DMS114 treated with DMSO at 0.1 percent for 48 hours (cell line): ENCODE measurements around the gene TFCP2L1.

ENCODE experiments used
- DNase-seq: peaks from one replicate; lab custom pipeline; 2025; ENCODE audit not compliant: unreplicated experiment; lab: John Stamatoyannopoulos, UW

Gene TFCP2L1

DNA sequence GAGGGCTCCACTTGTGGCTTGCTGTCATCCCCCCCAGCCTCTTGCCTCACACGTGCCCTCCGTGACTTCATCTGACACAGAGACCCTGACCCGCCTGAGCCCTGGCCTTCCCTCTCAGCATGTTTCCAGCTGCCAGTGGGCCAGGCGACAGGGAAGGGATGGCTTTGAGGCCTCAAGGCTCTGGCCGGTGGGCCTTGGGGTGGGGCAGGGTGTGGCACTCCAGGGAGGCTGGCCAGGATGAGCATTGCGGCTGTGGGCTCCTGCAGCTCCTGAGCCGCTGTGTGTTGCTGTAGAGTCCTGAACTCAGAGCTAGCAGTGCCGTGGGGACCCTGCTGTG is 85.0 kb downstream of the TFCP2L1 start:
- DNase-seq, result no peak

DNA sequence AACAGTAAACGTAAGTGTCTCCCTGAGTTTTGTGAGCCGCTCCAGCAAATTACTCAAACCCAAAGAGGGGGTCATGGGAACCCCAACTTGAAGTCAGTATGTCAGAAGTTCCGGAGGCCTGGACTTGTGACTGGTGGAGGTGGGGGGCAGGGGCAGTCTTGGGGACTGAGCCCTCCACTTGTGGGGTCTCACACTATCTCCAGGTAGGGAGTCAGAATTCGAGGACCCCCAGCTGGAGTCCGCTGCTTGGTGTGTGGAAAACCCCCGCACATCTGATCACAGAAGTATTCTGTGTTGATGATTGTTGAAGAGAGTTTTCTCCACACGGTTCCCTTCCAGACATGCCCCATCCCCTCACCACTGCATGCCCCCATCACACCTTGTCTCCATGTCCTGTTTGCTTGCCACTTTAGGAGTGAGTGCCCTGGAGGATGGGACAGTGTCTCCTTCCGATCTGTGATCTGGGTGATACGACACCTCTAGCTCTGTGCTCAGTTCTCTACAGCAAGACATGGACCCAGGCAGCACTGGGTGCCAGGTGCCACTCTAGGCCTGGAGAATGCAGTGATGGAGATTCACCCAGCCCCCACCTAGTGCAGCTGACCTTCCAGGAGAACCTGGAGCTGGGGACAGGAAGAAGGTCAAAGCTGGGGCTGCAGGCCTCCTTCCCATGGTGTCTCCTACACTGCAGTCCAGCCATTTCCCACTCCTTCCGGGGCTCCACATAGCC is 85.6 kb downstream of the TFCP2L1 start:
- DNase-seq, result no peak

DNA sequence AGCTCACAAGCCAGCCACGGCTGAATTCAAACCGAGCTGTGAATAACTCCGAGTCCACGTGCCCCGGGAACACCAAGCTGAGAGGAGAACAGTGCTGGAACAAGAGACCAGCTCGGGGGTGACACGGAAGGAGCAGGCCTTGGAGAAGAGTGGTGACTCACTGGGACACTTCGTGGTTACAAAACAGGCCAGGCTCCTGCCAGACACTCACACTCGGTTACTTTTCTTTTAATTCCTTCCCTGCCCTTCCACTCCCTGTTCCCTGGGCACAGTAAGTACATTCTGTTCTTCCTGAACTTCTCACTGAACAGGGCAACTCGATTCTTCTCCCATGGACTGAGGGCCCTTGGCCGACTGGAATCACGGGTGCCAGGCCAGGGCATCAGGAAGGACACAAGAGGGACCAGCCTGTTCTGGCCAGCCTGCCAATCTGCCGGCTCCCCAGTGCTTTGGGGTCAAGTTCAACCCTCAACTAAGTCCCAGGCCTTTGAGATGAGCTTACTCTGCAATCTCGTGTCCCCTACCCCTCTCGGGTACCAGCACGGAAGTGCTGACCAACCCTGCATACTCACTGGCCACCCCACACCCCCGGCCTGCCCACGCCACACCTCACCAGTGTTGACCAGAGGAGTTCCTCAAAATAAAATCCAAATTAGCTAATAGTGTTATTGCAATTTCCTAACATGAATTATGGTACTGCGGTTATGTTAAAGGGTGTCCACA is 87.5 kb downstream of the TFCP2L1 start:
- no peak for DNase-seq

DNA sequence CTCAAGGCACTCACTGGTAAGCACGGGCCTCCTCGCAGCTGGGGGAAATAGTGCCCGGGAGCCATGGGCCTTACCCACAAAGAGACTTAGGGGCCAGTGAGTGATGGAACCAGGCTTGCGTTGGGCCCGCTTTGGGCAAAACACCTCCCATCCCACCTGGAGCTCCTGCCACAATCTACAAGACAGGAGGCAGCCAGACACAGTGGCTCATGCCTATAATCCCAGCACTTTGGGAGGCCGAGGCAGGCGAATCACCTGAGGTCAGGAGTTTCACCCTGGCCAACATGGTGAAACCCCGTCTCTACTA is 88.2 kb downstream of the TFCP2L1 start:
- no peak for DNase-seq

DNA sequence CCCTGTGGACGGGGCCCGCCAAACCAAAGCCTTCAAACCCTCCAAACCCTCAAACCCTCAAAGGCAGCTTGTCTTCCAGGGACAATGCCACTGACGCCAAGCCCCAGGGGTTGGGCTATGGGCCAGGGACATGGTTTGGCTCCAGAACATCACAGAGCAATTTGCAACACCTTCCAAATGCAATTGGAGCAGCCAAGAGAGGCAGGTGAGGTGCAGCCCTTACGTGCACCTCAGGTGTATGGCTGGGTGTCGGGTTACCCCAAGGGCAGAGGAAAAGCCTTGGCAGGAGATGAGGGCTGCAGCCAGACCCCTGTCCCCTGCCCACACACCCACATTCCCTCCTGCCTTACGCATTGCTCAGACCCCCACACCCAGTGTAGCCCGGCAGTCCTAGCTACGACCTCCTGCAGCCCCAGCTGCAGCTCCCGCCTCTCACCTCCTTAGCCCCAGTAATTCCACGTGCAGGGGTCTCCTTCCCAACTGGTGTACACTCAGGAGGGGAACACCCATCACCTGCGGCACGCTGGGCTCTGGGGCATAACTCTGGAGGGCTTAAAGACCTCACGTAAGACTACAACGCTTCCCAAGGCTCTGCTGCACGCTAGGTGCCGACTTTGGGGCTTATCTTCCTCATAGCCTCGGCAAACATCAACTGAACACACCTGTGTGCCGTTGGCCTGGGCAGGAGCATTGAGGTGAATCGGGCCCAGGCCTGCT is 88.7 kb downstream of the TFCP2L1 start:
- no peak for DNase-seq

DNA sequence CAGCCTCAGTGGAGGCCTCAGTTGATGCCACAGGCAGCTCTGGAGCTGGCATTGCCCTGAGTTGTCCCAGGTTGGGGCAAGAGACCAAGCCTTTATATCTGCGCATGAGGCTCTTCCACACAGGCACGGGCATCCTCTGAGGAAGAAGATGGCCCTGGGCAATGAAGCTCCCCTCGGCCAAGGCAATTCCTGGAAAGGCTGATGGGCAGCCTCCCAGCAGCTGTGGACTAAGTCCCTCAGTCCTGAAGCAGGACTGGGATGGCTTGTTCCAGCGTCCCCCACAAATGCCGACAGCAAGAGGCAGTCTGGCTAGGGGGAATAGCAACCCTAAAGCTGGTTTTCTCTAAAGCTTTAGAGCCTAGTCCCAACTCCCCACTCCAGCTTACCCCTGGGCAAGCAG is 90.0 kb downstream of the TFCP2L1 start:
- DNase-seq, result no peak

DNA sequence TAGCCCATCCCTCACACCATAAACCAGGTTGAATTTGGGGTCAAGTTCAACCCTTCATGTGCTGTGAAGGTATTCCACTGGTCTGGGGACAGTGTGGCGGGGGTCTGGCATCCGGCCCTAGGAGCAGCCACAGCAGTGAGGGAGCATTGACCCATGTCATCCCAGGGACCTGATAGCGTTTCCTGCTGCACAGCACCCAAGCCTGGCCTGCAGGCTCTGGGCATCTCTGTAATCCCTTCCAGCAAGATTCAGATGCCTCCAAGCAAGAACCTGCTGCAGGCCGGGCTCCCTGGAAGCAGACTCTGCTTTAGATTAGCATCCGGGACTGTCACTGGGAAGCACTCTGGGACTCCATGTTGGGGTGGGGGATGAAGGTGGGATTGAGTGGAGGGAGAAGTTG is 90.4 kb downstream of the TFCP2L1 start:
- DNase-seq, result no peak

DNA sequence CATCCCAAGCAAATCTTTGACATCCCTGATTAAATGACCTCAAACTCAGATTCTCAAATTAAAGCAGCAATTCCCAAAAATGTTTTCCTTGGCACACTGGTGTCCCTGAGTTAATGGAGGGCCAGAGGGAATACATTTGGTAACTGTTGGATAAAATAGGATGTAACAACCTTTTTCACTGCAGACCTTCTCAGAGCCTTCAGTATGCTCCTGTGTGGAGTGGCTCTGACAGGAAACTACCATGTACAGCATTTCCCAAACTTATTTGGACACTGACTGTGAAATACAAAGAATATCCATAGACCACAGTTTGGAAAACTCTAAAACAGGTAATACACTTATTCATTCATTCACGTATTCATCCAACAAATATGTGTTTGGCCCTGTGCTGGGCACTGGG is 91.8 kb downstream of the TFCP2L1 start:
- DNase-seq, result no peak

DNA sequence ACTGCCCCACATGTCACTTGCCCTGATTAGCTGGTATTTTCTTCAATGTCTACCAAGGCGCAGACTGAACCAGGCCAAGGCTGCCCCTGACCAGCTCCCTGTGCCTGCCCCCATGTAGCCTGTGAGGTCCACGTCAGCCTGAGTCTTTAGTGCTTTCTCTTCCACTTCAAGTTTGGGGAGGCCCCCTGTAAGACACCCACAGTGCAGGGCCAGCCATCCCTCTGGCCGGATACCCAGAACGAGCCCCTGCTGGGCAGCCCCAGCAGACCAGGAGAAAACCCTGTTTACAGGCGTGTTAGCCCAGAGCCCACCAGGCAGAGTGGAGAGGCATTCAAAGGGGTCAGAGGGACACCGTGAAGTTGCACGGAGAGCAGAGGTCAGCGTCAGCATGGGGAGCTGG is 92.4 kb downstream of the TFCP2L1 start:
- no peak for DNase-seq

DNA sequence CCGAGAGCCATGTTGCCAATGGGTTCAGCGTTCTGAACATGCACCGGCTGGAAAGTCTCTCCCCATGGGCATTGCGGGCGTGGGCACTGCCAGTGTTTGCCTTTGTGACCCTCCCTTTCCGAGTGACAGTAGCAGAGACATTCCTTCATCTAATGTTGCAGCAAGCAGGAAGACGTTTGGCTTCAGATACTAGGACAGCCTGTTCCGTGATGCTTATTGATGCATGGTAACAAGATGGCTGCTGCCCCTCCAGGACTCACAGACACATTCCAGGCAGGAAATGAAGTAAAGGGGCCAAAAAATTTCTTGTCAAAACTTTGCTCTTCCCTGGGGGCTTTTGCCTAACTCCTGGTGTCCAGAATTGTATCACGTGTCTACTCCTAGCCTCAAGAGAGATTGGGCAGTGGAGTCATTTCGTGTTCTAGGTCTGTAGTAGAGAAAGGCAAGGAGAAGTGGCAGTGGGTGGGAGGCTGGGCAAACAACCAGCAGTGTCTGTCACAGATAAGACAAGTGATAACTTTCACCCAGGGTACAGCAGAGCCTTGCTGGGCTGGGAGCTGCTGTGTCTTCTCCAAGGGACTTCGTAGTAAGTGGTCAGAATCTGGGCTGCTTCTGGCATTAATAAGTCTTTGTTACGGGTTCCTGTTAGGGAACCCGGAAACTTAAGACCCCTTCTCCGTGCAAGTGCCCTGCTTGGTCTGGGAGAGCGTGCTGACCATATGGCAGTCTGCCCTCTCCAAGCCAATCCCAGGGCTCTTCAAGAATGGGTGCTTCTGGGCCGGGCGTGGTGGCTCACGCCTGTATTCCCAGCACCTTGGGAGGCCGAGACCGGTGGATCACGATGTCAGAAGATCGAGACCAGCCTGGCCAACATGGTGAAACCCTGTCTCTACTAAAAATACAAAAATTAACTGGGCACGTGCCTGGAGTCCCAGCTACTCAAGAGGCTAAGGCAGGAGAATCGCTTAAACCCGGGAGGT is 93.5 kb downstream of the TFCP2L1 start:
- DNase-seq, result no peak

DNA sequence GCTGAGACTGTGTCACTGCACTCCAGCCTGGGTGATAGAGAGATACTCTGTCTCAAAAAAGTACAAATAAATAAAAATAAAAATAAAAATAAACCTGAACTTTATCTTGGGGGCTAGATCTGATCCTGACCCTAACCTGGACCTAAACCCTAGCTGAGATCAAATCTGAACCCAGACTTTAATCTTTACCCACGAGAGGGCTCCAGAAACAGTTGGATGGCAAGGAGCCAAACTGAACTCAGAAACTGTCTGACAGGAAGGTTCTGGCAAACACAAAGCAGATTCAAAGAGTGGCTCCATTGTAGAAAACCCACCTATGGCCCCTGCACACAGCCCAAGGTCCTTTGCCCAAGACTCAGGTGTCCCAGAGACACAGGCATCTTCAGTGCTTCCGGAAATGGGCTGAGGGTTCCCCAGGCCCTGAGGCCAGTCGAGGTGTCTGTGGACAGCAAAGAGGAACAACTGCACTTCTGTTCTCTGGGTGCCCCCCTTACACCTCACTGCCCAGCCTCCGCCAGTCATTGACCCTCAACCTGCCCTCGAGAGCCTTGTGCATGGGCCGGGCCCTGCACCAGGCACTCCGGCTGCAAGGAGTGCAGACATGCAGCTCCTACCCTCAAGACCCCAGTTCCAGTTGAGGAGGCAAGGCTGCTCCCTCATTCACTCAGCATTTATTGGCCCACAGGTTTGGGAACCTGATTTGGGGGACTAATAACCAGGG is 95.2 kb downstream of the TFCP2L1 start:
- DNase-seq, result no peak

DNA sequence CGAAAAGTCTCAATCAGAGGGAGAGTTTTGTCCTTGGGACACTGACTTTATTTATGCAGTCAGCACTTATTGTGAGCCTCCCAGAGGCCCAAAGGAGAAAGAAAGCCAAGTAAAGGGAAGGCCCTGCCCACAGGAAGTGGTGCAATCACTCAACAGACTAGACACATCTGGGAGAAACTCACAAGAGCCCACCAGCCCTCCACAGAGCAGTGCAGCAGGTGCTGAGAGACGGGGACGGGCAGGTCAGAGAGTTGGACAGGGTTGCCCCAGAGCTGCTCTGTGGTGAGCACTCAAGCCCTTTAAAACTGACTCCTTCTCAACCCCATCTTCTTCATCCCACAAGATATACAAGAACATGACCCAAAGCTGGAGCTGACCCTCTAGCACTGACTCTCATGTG is 96.0 kb downstream of the TFCP2L1 start:
- no peak for DNase-seq

DNA sequence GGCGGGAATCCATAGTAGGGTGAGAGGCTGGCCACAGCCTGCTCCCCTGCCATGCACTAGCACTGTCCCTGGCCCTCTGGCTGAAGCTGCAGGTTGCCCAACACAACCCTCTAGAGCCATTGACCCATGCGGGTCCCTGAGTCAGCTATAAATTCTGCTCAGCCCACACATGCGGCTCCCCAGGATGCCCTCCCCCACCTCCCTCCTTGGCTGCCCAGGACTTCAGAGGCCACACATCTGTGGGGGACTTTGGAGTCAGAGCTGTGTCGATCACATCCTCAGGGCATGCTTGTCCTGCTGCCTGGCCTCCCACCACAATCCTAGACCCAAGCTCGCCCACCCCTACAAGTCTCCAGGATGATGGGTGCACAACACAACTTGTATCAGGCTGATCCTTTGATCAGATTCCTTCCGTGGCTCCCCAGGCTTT is 97.0 kb downstream of the TFCP2L1 start:
- DNase-seq, result no peak

DNA sequence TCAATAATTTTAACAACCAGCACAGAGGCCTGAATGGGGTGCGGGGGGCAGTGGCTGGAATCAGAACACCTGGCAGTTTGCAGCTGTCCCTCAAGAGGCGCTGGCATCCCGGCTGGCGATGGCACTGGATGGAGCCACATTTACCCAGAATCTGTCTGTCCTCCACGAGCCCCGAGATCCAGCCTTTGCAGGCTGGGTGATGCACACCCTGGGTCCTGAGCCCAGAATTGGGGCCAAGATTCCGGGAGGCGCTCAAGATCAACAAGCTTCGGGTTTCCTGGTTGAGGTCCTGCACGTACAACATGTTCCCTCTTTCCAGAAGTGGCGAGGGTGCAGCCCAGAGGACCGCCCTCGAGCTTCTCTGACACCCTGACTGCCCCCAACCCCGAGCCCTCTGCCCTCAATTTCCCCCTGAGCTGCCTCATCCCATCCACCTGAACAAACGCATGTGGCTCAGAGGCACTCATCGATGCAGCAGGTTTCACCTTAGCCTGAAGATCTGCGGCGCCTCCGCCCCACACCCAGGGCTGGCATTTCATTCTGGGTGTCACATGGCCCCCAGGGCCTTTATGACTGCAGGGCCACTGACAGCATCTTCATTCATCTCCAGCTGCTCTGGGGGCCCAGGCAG is 97.5 kb downstream of the TFCP2L1 start:
- DNase-seq, result no peak

DNA sequence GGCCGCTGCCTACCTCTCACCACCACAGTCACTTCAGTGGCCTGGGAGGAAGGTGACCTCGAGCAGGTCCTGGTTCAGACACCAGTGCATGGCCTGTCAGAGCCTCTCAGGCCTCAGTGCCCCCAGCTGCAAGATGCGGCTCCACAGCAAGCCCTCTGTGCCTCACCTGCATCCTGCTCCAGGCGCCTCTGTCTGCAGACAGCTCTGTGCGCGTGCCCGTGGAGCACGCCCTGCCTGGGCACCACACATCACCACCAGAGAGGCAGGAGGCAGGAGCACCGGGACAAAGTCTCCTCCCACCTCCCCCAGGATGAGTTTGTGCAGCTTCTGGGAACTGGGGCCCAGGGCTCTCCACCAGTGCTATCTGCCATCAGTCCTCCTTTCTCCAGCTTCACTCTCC is 98.7 kb downstream of the TFCP2L1 start:
- no peak for DNase-seq

DNA sequence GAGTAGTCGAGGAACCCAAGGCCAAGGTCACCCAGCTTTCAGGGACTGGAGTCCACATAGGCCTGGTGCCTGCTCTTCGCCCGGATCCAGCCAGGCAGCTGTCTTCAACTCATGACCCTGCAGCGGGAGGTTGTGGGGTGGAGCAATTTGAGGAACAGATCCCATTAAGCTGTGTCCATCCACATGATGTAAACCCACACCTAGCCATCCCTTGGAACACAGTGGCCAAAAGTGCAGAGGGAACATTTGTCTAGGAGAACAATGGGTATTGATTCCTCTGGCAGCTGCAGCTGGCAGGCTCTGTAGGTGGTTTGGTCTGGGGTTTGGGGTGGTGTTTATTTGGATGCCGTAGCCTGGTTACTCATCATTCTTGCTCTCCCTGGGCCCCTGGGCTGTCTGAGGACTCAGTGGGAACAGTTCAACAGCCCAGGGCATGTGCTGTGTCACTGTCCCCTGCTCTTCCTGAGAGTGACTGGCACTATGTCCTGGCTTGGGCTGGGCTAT is 99.4 kb downstream of the TFCP2L1 start:
- DNase-seq, result no peak

DNA sequence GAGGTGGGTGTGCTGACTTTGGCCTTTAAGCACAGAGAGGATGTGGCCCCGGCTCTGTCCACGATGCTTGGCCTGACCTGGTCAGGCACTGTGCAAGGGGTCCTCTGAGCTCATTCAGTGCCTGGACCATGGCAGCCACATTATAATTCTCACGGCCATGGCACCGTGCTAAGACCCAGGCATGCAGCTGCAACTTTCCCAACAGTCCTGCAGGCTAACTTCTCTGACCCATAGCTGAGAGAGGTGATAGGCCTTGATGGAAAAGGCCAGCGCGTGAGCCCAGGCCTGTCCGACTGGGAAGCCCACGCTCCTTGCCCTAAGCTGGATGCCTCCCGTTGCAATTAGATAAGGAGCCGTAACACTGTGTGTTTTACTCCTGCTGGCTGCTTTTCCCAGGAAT is 99.9 kb downstream of the TFCP2L1 start:
- DNase-seq, result no peak

DNA sequence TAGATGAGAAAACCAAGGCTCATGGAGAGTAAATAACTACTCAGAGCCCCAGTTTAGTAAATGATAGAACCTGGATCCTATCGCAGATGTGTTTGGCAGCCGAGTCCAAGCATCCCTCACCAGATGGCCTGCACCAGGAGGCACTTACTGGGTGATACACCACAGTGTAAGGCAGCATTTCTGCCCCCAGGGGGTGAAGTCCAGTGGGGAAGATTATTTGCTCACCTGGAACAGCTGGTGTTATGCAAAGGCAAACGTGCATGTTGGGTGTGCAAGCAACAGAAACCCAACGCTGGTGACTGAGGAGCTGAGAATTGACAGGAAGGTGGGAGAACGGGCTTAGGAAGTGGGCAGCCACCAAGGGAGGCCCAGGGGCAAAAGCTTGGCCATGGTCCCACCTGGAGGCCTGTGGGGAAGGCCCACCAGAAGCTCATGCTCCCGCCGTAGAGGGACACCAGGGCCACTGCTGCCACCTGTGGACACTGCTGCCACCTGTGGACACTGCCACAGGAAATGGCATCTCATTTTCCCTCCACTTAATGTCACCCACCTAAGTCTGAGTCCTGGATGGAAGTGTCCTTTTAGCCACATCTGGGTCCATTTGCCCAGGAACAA is 100.6 kb downstream of the TFCP2L1 start:
- DNase-seq, result no peak

DNA sequence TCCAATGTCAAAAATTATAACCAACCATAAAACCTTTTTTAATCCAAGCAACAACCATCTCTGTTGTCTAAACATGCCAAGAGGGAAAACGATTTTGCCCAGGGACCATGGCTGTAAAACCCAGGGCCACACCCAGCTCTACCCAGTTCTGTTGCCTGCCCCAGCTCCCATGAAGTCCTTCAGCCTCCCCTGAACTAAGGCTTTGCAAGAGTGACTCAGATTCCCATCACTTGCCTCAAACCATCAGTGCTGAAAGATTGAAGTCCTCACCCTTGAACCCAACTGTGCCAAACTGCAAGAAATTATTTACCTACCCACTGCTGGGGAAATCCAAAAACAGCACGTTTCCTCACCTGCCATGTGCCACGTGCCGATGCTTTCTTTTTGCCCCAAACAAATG is 102.5 kb downstream of the TFCP2L1 start:
- no peak for DNase-seq

DNA sequence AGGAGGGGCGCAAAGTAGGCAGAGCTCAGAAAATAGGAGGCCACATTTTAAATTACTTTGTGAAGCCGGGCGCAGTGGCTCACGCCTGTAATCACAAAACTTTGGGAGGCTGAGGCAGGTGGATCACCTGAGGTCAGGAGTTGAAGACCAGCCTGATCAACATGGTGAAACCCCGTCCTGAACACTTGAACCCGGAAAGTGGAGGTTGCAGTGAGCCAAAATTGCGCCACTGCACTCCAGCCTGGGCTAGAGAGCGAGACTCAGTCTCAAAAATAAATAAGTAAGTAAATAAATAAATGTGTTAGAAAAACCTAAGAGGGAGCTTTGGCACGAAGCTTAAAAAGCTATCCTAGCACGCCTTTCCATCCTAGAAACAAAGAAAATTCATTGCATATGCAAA is 105.5 kb downstream of the TFCP2L1 start:
- DNase-seq, result no peak
